HepG2 (cell line): ENCODE data around the gene COPB2. TPM values are rescaled to one million over a fixed set of nuclear protein-coding genes. Genes with fewer than 3 reads are reported as not detected.

Experiments used
- ARNTL ChIP-seq: sonication (generic); formaldehyde crosslinking; IDR thresholded peaks from 2 replicates; pipeline ENCODE4 v1.4.0; 2020; ENCODE audit warnings: mild to moderate bottlenecking, missing genetic modification reagents
- ATM ChIP-seq: fragments of 450-650 bp; IDR thresholded peaks from 2 replicates; pipeline ENCODE4 v1.7.1; 2017; ENCODE audit warnings: mild to moderate bottlenecking, borderline replicate concordance
- BCLAF1 ChIP-seq: fragments of 450-650 bp; IDR thresholded peaks from 2 replicates; pipeline ENCODE4 v1.6.1; 2017; ENCODE audit warnings: mild to moderate bottlenecking
- DZIP1 ChIP-seq: sonication (generic); formaldehyde crosslinking; IDR thresholded peaks from 2 replicates; pipeline ENCODE4 v1.5.0; 2020; ENCODE audit warnings: mild to moderate bottlenecking, missing genetic modification reagents
- E2F5 ChIP-seq: sonication (generic); formaldehyde crosslinking; conservative IDR thresholded peaks from 2 replicates; pipeline ENCODE4 v1.4.0; 2020; ENCODE audit warnings: missing genetic modification reagents
- EHMT2 ChIP-seq: fragments of 200-600 bp; sonication (generic); IDR thresholded peaks from 2 replicates; pipeline ENCODE4 v1.7.0; 2017; ENCODE audit warnings: antibody characterized with exemption, low read depth, low read length, borderline replicate concordance
- EP300 ChIP-seq, 3 experiments: sonication (generic) in 1 of 3; formaldehyde crosslinking in 1 of 3; IDR thresholded peaks; 2 replicates each; pipeline versions ENCODE4 v1.5.1 to v1.6.1; 2011 to 2020; ENCODE audit warnings: low read depth in 2 of 3, low read length in 2 of 3, borderline replicate concordance in 1 of 3, improper control_type of control experiment in 1 of 3, mild to moderate bottlenecking in 1 of 3, missing genetic modification reagents in 1 of 3, moderate library complexity in 1 of 3
- GZF1 ChIP-seq: sonication (generic); formaldehyde crosslinking; IDR thresholded peaks from 2 replicates; pipeline ENCODE4 v1.5.1; 2020; ENCODE audit warnings: mild to moderate bottlenecking, missing genetic modification reagents
- ISX ChIP-seq: sonication (generic); formaldehyde crosslinking; conservative IDR thresholded peaks from 2 replicates; pipeline ENCODE4 v1.5.0; 2020; ENCODE audit warnings: missing genetic modification reagents
- SP2 ChIP-seq: sonication (generic); formaldehyde crosslinking; IDR thresholded peaks from 2 replicates; pipeline ENCODE4 v1.5.1; 2020; ENCODE audit warnings: mild to moderate bottlenecking, missing genetic modification reagents
- STAT5B ChIP-seq: sonication (generic); formaldehyde crosslinking; IDR thresholded peaks from 2 replicates; pipeline ENCODE4 v1.4.0; 2020; ENCODE audit warnings: missing genetic modification reagents
- SYNCRIP ChIP-seq: fragments of 200-400 bp; formaldehyde crosslinking; IDR thresholded peaks from 2 replicates; pipeline ENCODE4 v1.6.1; 2018; ENCODE audit warnings: mild to moderate bottlenecking, low read depth, low read length; ENCODE audit not compliant: insufficient read depth
- TFE3 ChIP-seq: IDR thresholded peaks from 2 replicates; pipeline ENCODE4 v1.6.1; 2016
- ZNF143 ChIP-seq: sonication (generic); formaldehyde crosslinking; IDR thresholded peaks from 2 replicates; pipeline ENCODE4 v1.4.0; 2020; ENCODE audit warnings: missing genetic modification reagents
- ZNF530 ChIP-seq: sonication (generic); formaldehyde crosslinking; IDR thresholded peaks from 2 replicates; pipeline ENCODE4 v1.5.0; 2020; ENCODE audit warnings: low read depth, mild to moderate bottlenecking, missing genetic modification reagents
- ZNF816 ChIP-seq: sonication (generic); formaldehyde crosslinking; IDR thresholded peaks from 2 replicates; pipeline ENCODE4 v1.8.0; 2022; ENCODE audit warnings: missing genetic modification reagents, mild to moderate bottlenecking, borderline replicate concordance
- polyA plus RNA-seq, 8 experiments: library from polyadenylated mRNA; depleted of rRNA in 3 of 8; stranded (reverse) in 7 of 8; unstranded in 1 of 8; fragments of >200 nt; fragmentation: Illumina TruSeq in 4 of 8; extraction: Trizol in 4 of 8; gene quantifications; 2 replicates each; pipeline versions ENCODE4 v1.2.1 to v1.2.3, GENCODE V29; 2011 to 2016; ENCODE audit warnings: low read depth in 4 of 8, missing spikeins in 1 of 8, mixed read lengths in 1 of 8; ENCODE audit not compliant: insufficient read depth in 1 of 8
- total RNA-seq, 5 experiments: library from RNA; depleted of rRNA; stranded (reverse); fragments of >200 nt; fragmentation: Illumina TruSeq; extraction: Trizol; gene quantifications; 2 replicates each; pipeline ENCODE4 v1.2.3, GENCODE V29; 2016; ENCODE audit warnings: low read depth in 1 of 5
- TF ChIP-seq, protein P1 (sequence below): sonication (generic); formaldehyde crosslinking; IDR thresholded peaks from 2 replicates; pipeline ENCODE4 v1.9.0; 2021; ENCODE audit warnings: missing genetic modification reagents, borderline replicate concordance

The COPB2 gene
- total and polyA plus RNA-seq, 2 of the 13 experiments (the other 11 are each of a cell fraction or from before 2014, with no cell fraction given), result 83.3 to 217 TPM

GRCh38 chr3:139343895-139344856 is 45.3 kb downstream of the COPB2 start, which contains the start of gene MRPS22 (continued):
- TF ChIP-seq ATM, result no peak
- TF ChIP-seq EHMT2, result peak; percentile 40; the same call in 1 of the 2 replicates
- no peak for TF ChIP-seq ZNF530 (CRISPR knock-in tag)
- no peak for TF ChIP-seq STAT5B (CRISPR knock-in tag)
- TF ChIP-seq, protein P1, sequence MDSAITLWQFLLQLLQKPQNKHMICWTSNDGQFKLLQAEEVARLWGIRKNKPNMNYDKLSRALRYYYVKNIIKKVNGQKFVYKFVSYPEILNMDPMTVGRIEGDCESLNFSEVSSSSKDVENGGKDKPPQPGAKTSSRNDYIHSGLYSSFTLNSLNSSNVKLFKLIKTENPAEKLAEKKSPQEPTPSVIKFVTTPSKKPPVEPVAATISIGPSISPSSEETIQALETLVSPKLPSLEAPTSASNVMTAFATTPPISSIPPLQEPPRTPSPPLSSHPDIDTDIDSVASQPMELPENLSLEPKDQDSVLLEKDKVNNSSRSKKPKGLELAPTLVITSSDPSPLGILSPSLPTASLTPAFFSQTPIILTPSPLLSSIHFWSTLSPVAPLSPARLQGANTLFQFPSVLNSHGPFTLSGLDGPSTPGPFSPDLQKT (CRISPR knock-in tag), result no peak
- TF ChIP-seq ARNTL, result no peak
- 0 out of 2 replicates have a peak, but pooled peaks have one; percentile 8 for TF ChIP-seq TFE3 (CRISPR knock-in tag)
- 0 out of 2 replicates have a peak, but pooled peaks have one; percentile 37 for TF ChIP-seq ISX (CRISPR knock-in tag)
- TF ChIP-seq DZIP1 (CRISPR knock-in tag), result no peak
- TF ChIP-seq EP300 (IDR thresholded peaks at IDR 0.05; ENCODE audit: low read depth in 2 of 2, low read length in 2 of 2), result 0 out of 4 replicates have a peak, but pooled peaks of 1 of the 2 experiments have one; percentile 3
- no peak for TF ChIP-seq EP300 (CRISPR knock-in tag; IDR thresholded peaks at IDR 0.05; ENCODE audit: borderline replicate concordance)
- no peak for TF ChIP-seq GZF1 (CRISPR knock-in tag)
- TF ChIP-seq BCLAF1, result no peak
- no peak for TF ChIP-seq ZNF816
- no peak for TF ChIP-seq SYNCRIP
- no peak; the same call in 1 of the 2 replicates for TF ChIP-seq SP2 (CRISPR knock-in tag)
- TF ChIP-seq E2F5, result no peak
- peak; percentile 90 for TF ChIP-seq ZNF143 (CRISPR knock-in tag)
